SK-N-SH (cell line): ENCODE measurements around the gene WNK4. TPM values are rescaled to one million over a fixed set of nuclear protein-coding genes. Genes with fewer than 3 reads are reported as not detected.

Source experiments
- CTCF ChIA-PET: fragments of 300-600, 350-600 bp; formaldehyde crosslinking; extraction: SDS; loops from one replicate; lab custom pipeline; 2021; lab: Yijun Ruan, JAX
- POLR2A ChIA-PET: fragments of 350-600 bp; sonication (Branson Sonifier 250); formaldehyde crosslinking; extraction: SDS; loops from one replicate; lab custom pipeline; 2020; ENCODE audit warnings: antibody characterized with exemption, inconsistent platforms; lab: Yijun Ruan, JAX
- DNase-seq: peaks from one replicate; pipeline ENCODE4 v3.0.0; 2012
- H2AFZ ChIP-seq: fragments of 200-600 bp; sonication (generic); 2 replicates; pipeline ENCODE4 v1.8.1; 2016; ENCODE audit warnings: antibody characterized with exemption, mild to moderate bottlenecking, low read depth
- H3F3A ChIP-seq: fragments of 200-600 bp; sonication (generic); replicated peaks from 2 replicates; pipeline ENCODE3; 2016; ENCODE audit warnings: antibody characterized with exemption, mild to moderate bottlenecking; ENCODE audit not compliant: insufficient read depth
- H3K27ac ChIP-seq, 2 experiments: fragments of 200-500 bp in 1 of 2; fragments of 200-600 bp in 1 of 2; sonication (Bioruptor generic) in 1 of 2; sonication (generic), shearing (Covaris generic) in 1 of 2; 2 replicates each; pipeline versions ENCODE4 v1.5.1 to v1.6.1; 2014 to 2016; ENCODE audit warnings: low read depth in 2 of 2, inconsistent platforms in 1 of 2, low read length in 1 of 2, mild to moderate bottlenecking in 1 of 2, mixed read lengths in 1 of 2
- H3K27me3 ChIP-seq: fragments of 200-600 bp; sonication (generic), shearing (Covaris generic); 2 replicates; pipeline ENCODE4 v1.6.1; 2016; ENCODE audit warnings: mixed run types; ENCODE audit not compliant: insufficient read depth
- H3K36me3 ChIP-seq, 2 experiments: fragments of 200-500 bp in 1 of 2; fragments of 200-600 bp in 1 of 2; sonication (Bioruptor generic) in 1 of 2; sonication (generic) in 1 of 2; replicated peaks in 1 of 2; 2 replicates each; pipeline versions ENCODE3 to v1.5.1; 2014 to 2016; ENCODE audit warnings: low read length in 1 of 2, mild to moderate bottlenecking in 1 of 2; ENCODE audit not compliant: insufficient read depth in 2 of 2, control insufficient read depth in 1 of 2
- H3K4me1 ChIP-seq, 2 experiments: fragments of 200-500 bp in 1 of 2; fragments of 200-600 bp in 1 of 2; sonication (Bioruptor generic) in 1 of 2; sonication (generic), shearing (Covaris generic) in 1 of 2; 2 replicates each; pipeline versions ENCODE4 v1.5.1 to v1.6.1; 2014 to 2016; ENCODE audit warnings: low read depth in 1 of 2, low read length in 1 of 2, mixed run types in 1 of 2; ENCODE audit not compliant: insufficient read depth in 2 of 2, control insufficient read depth in 1 of 2
- H3K4me2 ChIP-seq: fragments of 200-600 bp; sonication (generic), shearing (Covaris generic); 2 replicates; pipeline ENCODE4 v1.6.1; 2017; ENCODE audit warnings: mixed run types
- H3K4me3 ChIP-seq, 2 experiments: fragments of 200-500 bp in 1 of 2; fragments of 200-600 bp in 1 of 2; sonication (Bioruptor generic) in 1 of 2; sonication (generic), shearing (Covaris generic) in 1 of 2; 2 replicates each; pipeline versions ENCODE4 v1.5.1 to v1.8.1; 2014 to 2016; ENCODE audit warnings: low read depth in 2 of 2, inconsistent platforms in 1 of 2, low read length in 1 of 2, mild to moderate bottlenecking in 1 of 2, mixed read lengths in 1 of 2, moderate library complexity in 1 of 2
- H3K79me2 ChIP-seq: fragments of 200-600 bp; sonication (generic); 2 replicates; pipeline ENCODE4 v1.8.1; 2017; ENCODE audit warnings: mild to moderate bottlenecking; ENCODE audit not compliant: insufficient read depth
- H3K9ac ChIP-seq: fragments of 200-600 bp; sonication (generic); 2 replicates; pipeline ENCODE4 v1.6.1; 2017; ENCODE audit warnings: mixed run types
- H3K9me2 ChIP-seq: fragments of 200-600 bp; sonication (generic); 2 replicates; pipeline ENCODE4 v1.6.1; 2017; ENCODE audit warnings: mixed run types
- H3K9me3 ChIP-seq: fragments of 200-600 bp; sonication (generic); 2 replicates; pipeline ENCODE4 v1.6.1; 2017; ENCODE audit warnings: mixed run types, mild to moderate bottlenecking, moderate library complexity
- H4K20me1 ChIP-seq: fragments of 200-600 bp; sonication (generic); 2 replicates; pipeline ENCODE4 v1.6.1; 2017; ENCODE audit warnings: mild to moderate bottlenecking, mixed run types; ENCODE audit not compliant: insufficient read depth
- CHD2 ChIP-seq: fragments of 150-350 bp; IDR thresholded peaks from 2 replicates; pipeline ENCODE4 v1.6.1; 2018; ENCODE audit warnings: low read length; ENCODE audit not compliant: partially characterized antibody
- EZH2phosphoT487 ChIP-seq: fragments of 200-600 bp; sonication (generic); IDR thresholded peaks from 2 replicates; pipeline ENCODE4 v1.6.1; 2017; ENCODE audit warnings: low read depth, mixed run types, mild to moderate bottlenecking, antibody characterized with exemption, moderate library complexity, borderline replicate concordance
- FOSL2 ChIP-seq: IDR thresholded peaks from 2 replicates; pipeline ENCODE4 v1.4.0; 2012; ENCODE audit warnings: low read depth, mild to moderate bottlenecking, moderate library complexity, borderline replicate concordance
- FOXJ3 ChIP-seq: sonication (generic); formaldehyde crosslinking; IDR thresholded peaks from 2 replicates; pipeline ENCODE4 v1.5.1; 2020; ENCODE audit warnings: mild to moderate bottlenecking, missing genetic modification reagents
- GABPA ChIP-seq: IDR thresholded peaks from 2 replicates; pipeline ENCODE4 v1.4.0; 2012; ENCODE audit warnings: low read depth, mild to moderate bottlenecking
- GATA2 ChIP-seq: sonication (generic); formaldehyde crosslinking; IDR thresholded peaks from 2 replicates; pipeline ENCODE4 v1.5.0; 2020; ENCODE audit warnings: mild to moderate bottlenecking, missing genetic modification reagents
- IRF3 ChIP-seq: fragments of 150-350 bp; IDR thresholded peaks from 2 replicates; pipeline ENCODE4 v1.6.1; 2016; ENCODE audit warnings: mild to moderate bottlenecking, low read depth, low read length
- JUND ChIP-seq: IDR thresholded peaks from 2 replicates; pipeline ENCODE4 v1.4.0; 2012
- MXI1 ChIP-seq: IDR thresholded peaks from 2 replicates; pipeline ENCODE4 v1.6.1; 2012; ENCODE audit warnings: mild to moderate bottlenecking, low read depth, low read length, improper control_type of control experiment
- NFIC ChIP-seq: IDR thresholded peaks from 2 replicates; pipeline ENCODE4 v1.4.0; 2012; ENCODE audit warnings: borderline replicate concordance
- NRF1 ChIP-seq: IDR thresholded peaks from 2 replicates; pipeline ENCODE4 v1.6.1; 2012; ENCODE audit warnings: low read depth, mild to moderate bottlenecking, low read length
- PBX3 ChIP-seq: IDR thresholded peaks from 2 replicates; pipeline ENCODE4; 2012
- POLR2AphosphoS5 ChIP-seq: IDR thresholded peaks from 2 replicates; pipeline ENCODE4 v1.6.1; 2012; ENCODE audit warnings: low read depth, low read length
- RAD21 ChIP-seq: IDR thresholded peaks from 2 replicates; pipeline ENCODE4 v1.6.1; 2012; ENCODE audit warnings: mild to moderate bottlenecking, low read length
- SIN3A ChIP-seq: IDR thresholded peaks from 2 replicates; pipeline ENCODE4 v1.6.1; 2012; ENCODE audit warnings: low read depth, mild to moderate bottlenecking, low read length, moderate library complexity, borderline replicate concordance
- SMC3 ChIP-seq: IDR thresholded peaks from 2 replicates; pipeline ENCODE4 v1.6.1; 2012; ENCODE audit warnings: low read depth, low read length, improper control_type of control experiment
- USF2 ChIP-seq: fragments of 150-350 bp; IDR thresholded peaks from 2 replicates; pipeline ENCODE4 v1.6.1; 2017; ENCODE audit warnings: antibody characterized with exemption, low read length, low read depth, borderline replicate concordance
- YY1 ChIP-seq: IDR thresholded peaks from 2 replicates; pipeline ENCODE4 v1.4.0; 2012; ENCODE audit warnings: low read depth, mild to moderate bottlenecking
- ZBTB33 ChIP-seq: IDR thresholded peaks from 2 replicates; pipeline ENCODE4 v1.4.0; 2012; ENCODE audit warnings: low read depth, borderline replicate concordance
- WGBS: methylation state at CpG from one replicate; pipeline ENCODE4 v1.1.6; 2017; ENCODE audit warnings: low lambda C conversion rate; 5-methylcytosine and 5-hydroxymethylcytosine counted together
- polyA plus RNA-seq, 3 experiments: library from polyadenylated mRNA; depleted of rRNA; stranded (reverse); fragments of >200 nt; gene quantifications; 2 replicates each; pipeline ENCODE4 v1.2.3, GENCODE V29; 2012
- TF ChIP-seq, protein P1 (sequence below): IDR thresholded peaks from 2 replicates; pipeline ENCODE4 v1.4.0; 2012; ENCODE audit warnings: low read depth

Gene WNK4
- polyA plus RNA-seq, 1 of the 3 experiments (the other 2 are of a cell fraction) = 12.5 TPM

GRCh38 chr17:42797067-42798007 lies 16.9 kb downstream of the WNK4 start:
- POLR2A ChIA-PET = interaction anchor here (1.1 kb wide), 1 partner anchor 27 kb away, joined by 4 read pairs; the partner anchor contains the start of gene BECN1
- peak overlapping the region; percentile 87 for H3K4me2 ChIP-seq

GRCh38 chr17:42798011-42798382 lies 17.6 kb downstream of the WNK4 start:
- Histone ChIP-seq H3K36me3 (no peaks in the 10 kb centered on the region), H3K9me3 (no peaks in the 10 kb centered on the region), H3K4me1 (peaks cover 7 to 15% of the 10 kb centered on the region in 2 experiments; a peak in 1 of 4 replicates), H3K4me3 (peak overlapping the region; percentile 93 to 94), H3K9me2 (no peaks in the 10 kb centered on the region), H3K27ac (peak overlapping the region in 1 of 2 experiments; percentile 36; a peak in 3 of 4 replicates), H3K79me2 (peaks cover 18% of the 10 kb centered on the region; the same call in 1 of the 2 replicates), H3K4me2 (peak overlapping the region; percentile 87), H3F3A (peaks cover 2% of the 10 kb centered on the region), H2AFZ (peak overlapping the region; percentile 81; the same call in 1 of the 2 replicates), H3K27me3 (no peaks in the 10 kb centered on the region), H4K20me1 (no peaks in the 10 kb centered on the region), H3K9ac (peak overlapping the region; percentile 84)
- POLR2A ChIA-PET = interaction anchor here (1.1 to 1.3 kb wide), 2 partner anchors 17 to 26 kb away, joined by 4 read pairs; partner anchors contain the start of genes BECN1 and WNK4
- no peak for DNase-seq
- CTCF ChIA-PET = interaction anchor here (0.6 to 2.2 kb wide), 6 partner anchors 12 to 220 kb away, joined by 3 to 7 read pairs (median 4); partner anchors contain the start of genes BECN1 and PSMC3IP
- WGBS = 21% methylated on average over 10 of the region's 10 CpGs
- TF ChIP-seq SMC3 (no peak), SIN3A (no peak), MXI1 (no peak), EZH2phosphoT487 (no peak), FOXJ3 (CRISPR knock-in tag) (no peak), ZBTB33 (no peak), RAD21 (no peak), JUND (no peak), IRF3 (no peak), GABPA (no peak), FOSL2 (no peak), GATA2 (CRISPR knock-in tag) (no peak), PBX3 (no peak), USF2 (no peak), CHD2 (no peak), NFIC (no peak), NRF1 (no peak), YY1 (no peak)
- TF ChIP-seq, protein P1, sequence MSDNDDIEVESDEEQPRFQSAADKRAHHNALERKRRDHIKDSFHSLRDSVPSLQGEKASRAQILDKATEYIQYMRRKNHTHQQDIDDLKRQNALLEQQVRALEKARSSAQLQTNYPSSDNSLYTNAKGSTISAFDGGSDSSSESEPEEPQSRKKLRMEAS = no peak

More at GRCh38 chr17:42797067-42798007, 16.9 kb downstream of the WNK4 start:
- Histone ChIP-seq H3F3A (peaks cover 8% of the 10 kb centered on the region), H3K36me3 (no peaks in the 10 kb centered on the region), H3K27me3 (no peaks in the 10 kb centered on the region), H3K4me3 (peak overlapping the region; percentile 93 to 94), H3K9me2 (no peaks in the 10 kb centered on the region), H3K9me3 (no peaks in the 10 kb centered on the region), H3K9ac (peak overlapping the region; percentile 84; the same call in 1 of the 2 replicates), H2AFZ (no peak overlapping the region), H3K4me1 (peaks cover 7 to 15% of the 10 kb centered on the region in 2 experiments; a peak in 1 of 4 replicates), H3K27ac (0 out of 4 replicates have a peak overlapping the region, but pooled peaks of 1 of the 2 experiments have one; percentile 36), H3K79me2 (peaks cover 18% of the 10 kb centered on the region; the same call in 1 of the 2 replicates), H4K20me1 (no peaks in the 10 kb centered on the region)
- no peak for DNase-seq
- 88% methylated on average over 10 of the region's 10 CpGs for WGBS
- TF ChIP-seq POLR2AphosphoS5 (0 out of 2 replicates have a peak, but pooled peaks have one; percentile 10), NFIC (no peak), GATA2 (CRISPR knock-in tag) (no peak)
- CTCF ChIA-PET = interaction anchor here (0.6 to 2.2 kb wide), 6 partner anchors 12 to 221 kb away, joined by 3 to 7 read pairs (median 4); partner anchors contain the start of genes PSMC3IP and RAMP2
